A549 (cell line): Measurements from ENCODE around the gene CCSER1. TPM values are rescaled to one million over a fixed set of nuclear protein-coding genes. Genes with fewer than 3 reads are reported as not detected.

Experiments
- ATAC-seq, 2 experiments: fragments of 200-7000 bp in 1 of 2; fragments of >200 bp in 1 of 2; cut with Nextera tagmentation in 1 of 2; cut with Tn5 transposase in 1 of 2; 3 replicates each; pipeline versions ENCODE4 v1.8.0 to v1.9.1; 2018 to 2020; ENCODE audit warnings: mild to moderate bottlenecking in 1 of 2, moderate library complexity in 1 of 2
- CTCF ChIA-PET: fragments of 300-600 bp; sonication (Branson Sonifier 250); formaldehyde crosslinking; extraction: SDS; loops from one replicate; lab custom pipeline; 2021; ENCODE audit warnings: antibody characterized with exemption, inconsistent platforms; lab: Yijun Ruan, JAX
- POLR2A ChIA-PET: fragments of 350-600 bp; formaldehyde crosslinking; extraction: SDS; loops from one replicate; lab custom pipeline; 2021; ENCODE audit warnings: antibody characterized with exemption, inconsistent platforms; lab: Yijun Ruan, JAX
- DNase-seq, 2 experiments: peaks; one replicate each; pipeline versions ENCODE4 v3.0.0 to v3.0.0-alpha.2; 2011 to 2016; ENCODE audit warnings: low read depth in 1 of 2, low spot score in 1 of 2
- FAIRE-seq: peaks from 2 replicates; lab custom pipeline; 2011; peaks lifted over from hg19 to GRCh38; lab: Jason Lieb, UNC
- H3K27ac ChIP-seq, 2 experiments: fragments of >200 bp; sonication (Bioruptor Twin); formaldehyde crosslinking; 3 replicates each; pipeline ENCODE4 v1.5.1; 2016 to 2017
- H3K4me1 ChIP-seq: fragments of >200 bp; sonication (Bioruptor Twin); formaldehyde crosslinking; 3 replicates; pipeline ENCODE4 v1.6.1; 2016
- H3K4me2 ChIP-seq: fragments of >200 bp; sonication (Bioruptor Twin); formaldehyde crosslinking; 3 replicates; pipeline ENCODE4 v1.6.1; 2016
- H3K4me3 ChIP-seq: fragments of >200 bp; sonication (Bioruptor Twin); formaldehyde crosslinking; 3 replicates; pipeline ENCODE4 v1.5.1; 2016
- H3K9me3 ChIP-seq: fragments of >200 bp; sonication (Bioruptor Twin); formaldehyde crosslinking; 3 replicates; pipeline ENCODE4 v1.6.1; 2016
- BHLHE40 ChIP-seq: IDR thresholded peaks from 2 replicates; pipeline ENCODE4 v1.6.1; 2012; ENCODE audit warnings: low read depth, low read length, inconsistent platforms
- CBX8 ChIP-seq: fragments of 200-600 bp; sonication (generic); IDR thresholded peaks from 2 replicates; pipeline ENCODE4 v1.6.1; 2016
- E2F6 ChIP-seq: IDR thresholded peaks from 2 replicates; pipeline ENCODE4 v1.6.1; 2012; ENCODE audit warnings: low read depth, borderline replicate concordance
- EP300 ChIP-seq, 2 experiments: fragments of >200 bp; sonication (Bioruptor Twin); formaldehyde crosslinking; IDR thresholded peaks; 2 replicates in 1 of 2; 3 replicates in 1 of 2; pipeline ENCODE4 v1.6.1; 2016 to 2017
- ESRRA ChIP-seq: fragments of 150-350 bp; IDR thresholded peaks from 2 replicates; pipeline ENCODE4 v1.6.1; 2014; ENCODE audit warnings: mild to moderate bottlenecking, low read length, borderline replicate concordance
- HEYL ChIP-seq: fragments of 250-450 bp; sonication (Bioruptor Pico); IDR thresholded peaks from 2 replicates; pipeline ENCODE4 v1.8.0; 2021; ENCODE audit warnings: mild to moderate bottlenecking, moderate library complexity
- HOXB5 ChIP-seq: fragments of 250-450 bp; sonication (Bioruptor Pico); IDR thresholded peaks from 2 replicates; pipeline ENCODE4 v1.5.0; 2020; ENCODE audit warnings: mild to moderate bottlenecking, moderate library complexity
- JUNB ChIP-seq: fragments of >200 bp; sonication (Bioruptor Twin); formaldehyde crosslinking; IDR thresholded peaks from 2 replicates; pipeline ENCODE4 v1.6.1; 2016
- KDM1A ChIP-seq: fragments of 200-600 bp; sonication (generic); IDR thresholded peaks from 2 replicates; pipeline ENCODE4 v1.6.1; 2016; ENCODE audit warnings: low read depth, mild to moderate bottlenecking
- MAFK ChIP-seq: fragments of 450-650 bp; IDR thresholded peaks from 2 replicates; pipeline ENCODE4 v1.6.1; 2014; ENCODE audit not compliant: partially characterized antibody
- NFE2L2 ChIP-seq: fragments of 150-350 bp; conservative IDR thresholded peaks from 2 replicates; pipeline ENCODE4 v1.6.1; 2014; ENCODE audit warnings: low read length
- POLR2A ChIP-seq: IDR thresholded peaks from 2 replicates; pipeline ENCODE4 v1.6.1; 2012; ENCODE audit warnings: mild to moderate bottlenecking, low read length
- POLR2AphosphoS2 ChIP-seq: conservative IDR thresholded peaks from 2 replicates; pipeline ENCODE4 v1.6.1; 2012; ENCODE audit warnings: low read length, improper control_type of control experiment, inconsistent platforms
- RCOR1 ChIP-seq: fragments of 150-350 bp; IDR thresholded peaks from 2 replicates; pipeline ENCODE4 v1.6.1; 2014; ENCODE audit warnings: antibody characterized with exemption, low read length, low read depth
- REST ChIP-seq: fragments of 200-600 bp; sonication (generic); IDR thresholded peaks from 2 replicates; pipeline ENCODE4 v1.6.1; 2016; ENCODE audit warnings: antibody characterized with exemption, mild to moderate bottlenecking, moderate library complexity
- SMC3 ChIP-seq: fragments of >200 bp; sonication (Bioruptor Twin); formaldehyde crosslinking; IDR thresholded peaks from 3 replicates; pipeline ENCODE4 v1.6.1; 2018; ENCODE audit warnings: inconsistent platforms
- TP53 ChIP-seq: fragments of 250-450 bp; sonication (Bioruptor Pico); IDR thresholded peaks from 2 replicates; pipeline ENCODE4 v1.5.0; 2021; ENCODE audit warnings: mild to moderate bottlenecking, moderate library complexity
- USF2 ChIP-seq: fragments of 450-650 bp; IDR thresholded peaks from 2 replicates; pipeline ENCODE4 v1.6.1; 2014; ENCODE audit warnings: antibody characterized with exemption
- ZC3H11A ChIP-seq: fragments of 450-650 bp; IDR thresholded peaks from 2 replicates; pipeline ENCODE4 v1.6.1; 2014; ENCODE audit warnings: antibody characterized with exemption, mild to moderate bottlenecking
- ZFP36 ChIP-seq: fragments of 450-650 bp; IDR thresholded peaks from 2 replicates; pipeline ENCODE4 v1.6.1; 2014; ENCODE audit warnings: borderline replicate concordance; ENCODE audit not compliant: partially characterized antibody
- ZNF302 ChIP-seq: fragments of 250-450 bp; sonication (Bioruptor Pico); IDR thresholded peaks from 2 replicates; pipeline ENCODE4 v1.9.0; 2021; ENCODE audit warnings: inconsistent platforms, mild to moderate bottlenecking, moderate library complexity
- WGBS: methylation state at CpG from one replicate; pipeline ENCODE4 v1.1.6; 2017; ENCODE audit errors: missing lambda C conversion rate; 5-methylcytosine and 5-hydroxymethylcytosine counted together
- polyA plus RNA-seq, 4 experiments: library from polyadenylated mRNA; depleted of rRNA in 3 of 4; stranded (reverse); fragments of >200 nt; fragmentation: RNase III in 1 of 4; extraction: RNeasy Plus Mini Kit Qiagen cat#74134 plus additional on column Dnase treatment in 1 of 4; gene quantifications; 2 replicates in 3 of 4; 3 replicates in 1 of 4; pipeline ENCODE4 v1.2.3, GENCODE V29; 2011 to 2017
- TF ChIP-seq, protein P1 (sequence below): fragments of 250-450 bp; sonication (Bioruptor Pico); IDR thresholded peaks from 2 replicates; pipeline ENCODE4 v1.5.0; 2020; ENCODE audit warnings: low read depth, mild to moderate bottlenecking, moderate library complexity
- TF ChIP-seq, protein P2 (sequence below): fragments of >200 bp; sonication (Bioruptor Twin); formaldehyde crosslinking; IDR thresholded peaks from 3 replicates; pipeline ENCODE4 v1.5.1; 2016
- TF ChIP-seq, protein P3 (sequence below): IDR thresholded peaks from 2 replicates; pipeline ENCODE4 v1.6.1; 2012
- TF ChIP-seq, protein P4 (sequence below): fragments of 250-450 bp; sonication (Bioruptor Pico); IDR thresholded peaks from 2 replicates; pipeline ENCODE4 v1.5.0; 2021; ENCODE audit warnings: mild to moderate bottlenecking, moderate library complexity, borderline replicate concordance

Gene CCSER1
- polyA plus RNA-seq, 2 of the 4 experiments (the other 2 are of a cell fraction), result 0.06 TPM; not detected in 1

- POLR2A ChIA-PET, result no interaction called here
Measured at GRCh38 chr4:91592125-91592524, 1464.9 kb downstream of the CCSER1 start.

GRCh38 chr4:91596718-91597117 is 1469.5 kb downstream of the CCSER1 start:
- Histone ChIP-seq H3K4me1 (no peaks in the 10 kb centered on the region), H3K4me2 (no peak overlapping the region), H3K9me3 (no peaks in the 10 kb centered on the region), H3K27ac (no peak overlapping the region), H3K4me3 (no peak overlapping the region)
- WGBS, result 18% methylated on average over 2 of the region's 2 CpGs
- CTCF ChIA-PET, result no interaction called here
- FAIRE-seq (no peak), ATAC-seq (no peak), DNase-seq (no peak)
- POLR2A ChIA-PET, result no interaction called here
- TF ChIP-seq ESRRA (no peak), JUNB (no peak), RCOR1 (no peak), POLR2AphosphoS2 (no peak), SMC3 (no peak), HEYL (CRISPR knock-in tag) (no peak), CBX8 (no peak), ZC3H11A (no peak), REST (no peak), NFE2L2 (no peak), BHLHE40 (no peak), E2F6 (no peak), KDM1A (no peak), POLR2A (no peak), HOXB5 (CRISPR knock-in tag) (no peak), EP300 (IDR thresholded peaks at IDR 0.05) (no peak)
- TF ChIP-seq, protein P1, sequence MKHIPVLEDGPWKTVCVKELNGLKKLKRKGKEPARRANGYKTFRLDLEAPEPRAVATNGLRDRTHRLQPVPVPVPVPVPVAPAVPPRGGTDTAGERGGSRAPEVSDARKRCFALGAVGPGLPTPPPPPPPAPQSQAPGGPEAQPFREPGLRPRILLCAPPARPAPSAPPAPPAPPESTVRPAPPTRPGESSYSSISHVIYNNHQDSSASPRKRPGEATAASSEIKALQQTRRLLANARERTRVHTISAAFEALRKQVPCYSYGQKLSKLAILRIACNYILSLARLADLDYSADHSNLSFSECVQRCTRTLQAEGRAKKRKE, result no peak

More at GRCh38 chr4:91592125-91592524, 1464.9 kb downstream of the CCSER1 start:
- no peaks in the 10 kb centered on the region for H3K4me1 ChIP-seq
- 15% methylated on average over 4 of the region's 4 CpGs for WGBS
- DNase-seq, result no peak
- TF ChIP-seq TP53 (CRISPR knock-in tag) (no peak), RCOR1 (no peak), ZFP36 (no peak), MAFK (no peak), ESRRA (no peak), USF2 (no peak), ZNF302 (CRISPR knock-in tag) (no peak), CBX8 (no peak), ZC3H11A (no peak)
- TF ChIP-seq, protein P2, sequence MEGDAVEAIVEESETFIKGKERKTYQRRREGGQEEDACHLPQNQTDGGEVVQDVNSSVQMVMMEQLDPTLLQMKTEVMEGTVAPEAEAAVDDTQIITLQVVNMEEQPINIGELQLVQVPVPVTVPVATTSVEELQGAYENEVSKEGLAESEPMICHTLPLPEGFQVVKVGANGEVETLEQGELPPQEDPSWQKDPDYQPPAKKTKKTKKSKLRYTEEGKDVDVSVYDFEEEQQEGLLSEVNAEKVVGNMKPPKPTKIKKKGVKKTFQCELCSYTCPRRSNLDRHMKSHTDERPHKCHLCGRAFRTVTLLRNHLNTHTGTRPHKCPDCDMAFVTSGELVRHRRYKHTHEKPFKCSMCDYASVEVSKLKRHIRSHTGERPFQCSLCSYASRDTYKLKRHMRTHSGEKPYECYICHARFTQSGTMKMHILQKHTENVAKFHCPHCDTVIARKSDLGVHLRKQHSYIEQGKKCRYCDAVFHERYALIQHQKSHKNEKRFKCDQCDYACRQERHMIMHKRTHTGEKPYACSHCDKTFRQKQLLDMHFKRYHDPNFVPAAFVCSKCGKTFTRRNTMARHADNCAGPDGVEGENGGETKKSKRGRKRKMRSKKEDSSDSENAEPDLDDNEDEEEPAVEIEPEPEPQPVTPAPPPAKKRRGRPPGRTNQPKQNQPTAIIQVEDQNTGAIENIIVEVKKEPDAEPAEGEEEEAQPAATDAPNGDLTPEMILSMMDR, result no peak
- TF ChIP-seq, protein P3, sequence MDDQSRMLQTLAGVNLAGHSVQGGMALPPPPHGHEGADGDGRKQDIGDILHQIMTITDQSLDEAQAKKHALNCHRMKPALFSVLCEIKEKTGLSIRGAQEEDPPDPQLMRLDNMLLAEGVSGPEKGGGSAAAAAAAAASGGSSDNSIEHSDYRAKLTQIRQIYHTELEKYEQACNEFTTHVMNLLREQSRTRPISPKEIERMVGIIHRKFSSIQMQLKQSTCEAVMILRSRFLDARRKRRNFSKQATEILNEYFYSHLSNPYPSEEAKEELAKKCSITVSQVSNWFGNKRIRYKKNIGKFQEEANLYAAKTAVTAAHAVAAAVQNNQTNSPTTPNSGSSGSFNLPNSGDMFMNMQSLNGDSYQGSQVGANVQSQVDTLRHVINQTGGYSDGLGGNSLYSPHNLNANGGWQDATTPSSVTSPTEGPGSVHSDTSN, result no peak
- TF ChIP-seq, protein P4, sequence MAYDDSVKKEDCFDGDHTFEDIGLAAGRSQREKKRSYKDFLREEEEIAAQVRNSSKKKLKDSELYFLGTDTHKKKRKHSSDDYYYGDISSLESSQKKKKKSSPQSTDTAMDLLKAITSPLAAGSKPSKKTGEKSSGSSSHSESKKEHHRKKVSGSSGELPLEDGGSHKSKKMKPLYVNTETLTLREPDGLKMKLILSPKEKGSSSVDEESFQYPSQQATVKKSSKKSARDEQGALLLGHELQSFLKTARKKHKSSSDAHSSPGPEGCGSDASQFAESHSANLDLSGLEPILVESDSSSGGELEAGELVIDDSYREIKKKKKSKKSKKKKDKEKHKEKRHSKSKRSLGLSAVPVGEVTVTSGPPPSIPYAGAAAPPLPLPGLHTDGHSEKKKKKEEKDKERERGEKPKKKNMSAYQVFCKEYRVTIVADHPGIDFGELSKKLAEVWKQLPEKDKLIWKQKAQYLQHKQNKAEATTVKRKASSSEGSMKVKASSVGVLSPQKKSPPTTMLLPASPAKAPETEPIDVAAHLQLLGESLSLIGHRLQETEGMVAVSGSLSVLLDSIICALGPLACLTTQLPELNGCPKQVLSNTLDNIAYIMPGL (CRISPR knock-in tag), result no peak
- TF ChIP-seq, all 56 proteins: peak for 0
- H3K9me3 ChIP-seq, result no peaks in the 10 kb centered on the region
- ATAC-seq, result no peak
- no peak for FAIRE-seq
- no peak overlapping the region for H3K4me2 ChIP-seq
- no peak overlapping the region for H3K27ac ChIP-seq
- CTCF ChIA-PET, result no interaction called here
- no peak overlapping the region for H3K4me3 ChIP-seq
